DMS53 treated with DMSO at 0.1 percent for 48 hours (cell line): ENCODE measurements around the gene UBE2Q1.
A peak's percentile ranks its signal among the peaks of the same experiment; 100 is the strongest.

Source experiments
- DNase-seq: peaks from one replicate; lab custom pipeline; 2025; ENCODE audit not compliant: unreplicated experiment; lab: John Stamatoyannopoulos, UW

The UBE2Q1 gene

GRCh38 chr1:154557939-154558719 lies at the start of gene UBE2Q1:
Gene UBE2Q1 (minus strand): TSS chr1:154558662. CDS start chr1:154558553, 109 bp downstream.
- DNase-seq, result no peak

GRCh38 chr1:154607609-154608396 lies 49.3 kb upstream of the UBE2Q1 start, which contains the start of gene ADAR:
Gene ADAR (minus strand): TSS chr1:154608186. CDS start chr1:154608006, 180 bp downstream.
- peak; percentile 50 for DNase-seq

GRCh38 chr1:154607106-154607608 lies 48.7 kb upstream of the UBE2Q1 start:
- no peak for DNase-seq

GRCh38 chr1:154605534-154605933 lies 47.1 kb upstream of the UBE2Q1 start:
- DNase-seq, result no peak

- DNase-seq, result no peak
These were observed 44.9 kb upstream of the UBE2Q1 start for GRCh38 chr1:154603317-154603716.

- no peak for DNase-seq
These were observed 41.2 kb upstream of the UBE2Q1 start for GRCh38 chr1:154599658-154600057.

GRCh38 chr1:154598871-154599635 lies 40.6 kb upstream of the UBE2Q1 start:
- no peak for DNase-seq

- DNase-seq, result no peak
These were observed 37.2 kb upstream of the UBE2Q1 start for GRCh38 chr1:154595621-154596020.

GRCh38 chr1:154594811-154595210 lies 36.3 kb upstream of the UBE2Q1 start:
- DNase-seq, result no peak

- no peak for DNase-seq
These were observed 34.9 kb upstream of the UBE2Q1 start for GRCh38 chr1:154593390-154593789.

GRCh38 chr1:154591206-154591605 lies 32.7 kb upstream of the UBE2Q1 start:
- DNase-seq, result no peak

GRCh38 chr1:154590756-154591155 lies 32.3 kb upstream of the UBE2Q1 start:
- no peak for DNase-seq

- DNase-seq, result no peak
These were observed 31.3 kb upstream of the UBE2Q1 start for GRCh38 chr1:154589780-154590179.

GRCh38 chr1:154586641-154587040 lies 28.2 kb upstream of the UBE2Q1 start:
- no peak for DNase-seq

GRCh38 chr1:154586231-154586630 lies 27.8 kb upstream of the UBE2Q1 start:
- DNase-seq, result no peak

- DNase-seq, result no peak
These were observed 26.0 kb upstream of the UBE2Q1 start for GRCh38 chr1:154584267-154584994.

- no peak for DNase-seq
These were observed 25.3 kb upstream of the UBE2Q1 start for GRCh38 chr1:154583773-154584172.

GRCh38 chr1:154582885-154583284 lies 24.4 kb upstream of the UBE2Q1 start:
- DNase-seq, result no peak

- no peak for DNase-seq
These were observed 23.3 kb upstream of the UBE2Q1 start for GRCh38 chr1:154581766-154582165.

GRCh38 chr1:154579374-154579773 lies 20.9 kb upstream of the UBE2Q1 start:
- DNase-seq, result no peak

- DNase-seq, result no peak
These were observed 19.6 kb upstream of the UBE2Q1 start for GRCh38 chr1:154578058-154578418.
